HFFc6 (cell line): ENCODE data around the gene RPL21. TPM values are rescaled to one million over a fixed set of nuclear protein-coding genes. Genes with fewer than 3 reads are reported as not detected.

Experiments used
- DNase-seq: peaks from one replicate; pipeline ENCODE4 v3.0.0-alpha.2; 2018
- H3K27ac Mint-ChIP-seq: 2 replicates; pipeline ENCODE4 v1.8.0; 2020; ENCODE audit warnings: mild to moderate bottlenecking, mixed read lengths
- H3K27me3 Mint-ChIP-seq: 2 replicates; pipeline ENCODE4 v1.8.0; 2021; ENCODE audit warnings: mild to moderate bottlenecking, moderate library complexity, mixed read lengths; ENCODE audit not compliant: insufficient read depth
- H3K36me3 Mint-ChIP-seq: 2 replicates; pipeline ENCODE4 v1.8.0; 2021; ENCODE audit warnings: low read depth, mixed read lengths
- H3K4me1 Mint-ChIP-seq: 2 replicates; pipeline ENCODE4 v1.8.0; 2020; ENCODE audit warnings: low read depth, mixed read lengths
- H3K4me3 Mint-ChIP-seq: 2 replicates; pipeline ENCODE4 v1.8.0; 2020; ENCODE audit warnings: mild to moderate bottlenecking, moderate library complexity, mixed read lengths
- H3K9me3 Mint-ChIP-seq: 2 replicates; pipeline ENCODE4 v1.8.0; 2020; ENCODE audit warnings: mild to moderate bottlenecking, mixed read lengths
- CTCF ChIP-seq: fragments of 200-600 bp; sonication (generic); IDR thresholded peaks from 2 replicates; pipeline ENCODE4 v1.5.0; 2021; ENCODE audit warnings: antibody characterized with exemption, mild to moderate bottlenecking
- total RNA-seq, 6 experiments: library from RNA; stranded (reverse); fragmentation: NEBNext Ultra II Directional; extraction: Animal tissue kit (Norgen Biotek cat#: 25700); gene quantifications; 2 replicates in 1 of 6; 3 replicates in 5 of 6; pipeline ENCODE4 v1.2.3, GENCODE V29; 2021

The RPL21 gene
- total RNA-seq, 6 experiments from 2014 or later, result 752 to 1,001 (median 859) TPM

GRCh38 chr13:27304099-27304498 is 52.7 kb downstream of the RPL21 start:
- Mint-ChIP-seq H3K9me3 (no peaks in the 10 kb centered on the region), H3K27ac (no peak overlapping the region), H3K4me1 (peaks cover 2% of the 10 kb centered on the region; the same call in 1 of the 2 replicates), H3K36me3 (no peaks in the 10 kb centered on the region), H3K27me3 (peaks cover 36% of the 10 kb centered on the region), H3K4me3 (no peak overlapping the region)
- no peak for TF ChIP-seq CTCF
- DNase-seq, result no peak

- Mint-ChIP-seq H3K4me1 (peaks cover 7% of the 10 kb centered on the region), H3K9me3 (no peaks in the 10 kb centered on the region), H3K4me3 (no peak overlapping the region), H3K36me3 (no peaks in the 10 kb centered on the region), H3K27ac (no peak overlapping the region), H3K27me3 (peaks cover 35% of the 10 kb centered on the region)
- no peak for TF ChIP-seq CTCF
- no peak for DNase-seq
Measured at GRCh38 chr13:27304611-27305010, 53.3 kb downstream of the RPL21 start.

Other genes starting within 250 kb of the RPL21 start
- 10 to 100 TPM; 20.0 to 25.2 (median 22.7) TPM for gene USP12, start 79.7 kb upstream of the RPL21 start, total RNA-seq
- 1 to 10 TPM; 3.3 to 9.6 (median 7.3) TPM for gene RASL11A, start 19.3 kb downstream of the RPL21 start, total RNA-seq
- 10 to 100 TPM; 70.8 to 81.2 (median 75.0) TPM for gene GTF3A, start 173.1 kb downstream of the RPL21 start, total RNA-seq
- gene MTIF3, start 199.0 kb downstream of the RPL21 start, total RNA-seq, result 10 to 100 TPM; 26.4 to 39.4 (median 33.2) TPM